GM19395 (cell line): ENCODE measurements around the gene SMURF1.
"Not testable (repeated sequence)": the region's sequence is repeated elsewhere in the genome, so short reads cannot be mapped to it uniquely, and the experiment has no call there.

ENCODE experiments used
- ATAC-seq: cut with Tn5 transposase; IDR thresholded peaks from one replicate; pipeline ENCODE4 v1.9.1; 2021; ENCODE audit warnings: mild to moderate bottlenecking, moderate library complexity; ENCODE audit not compliant: unreplicated experiment

SMURF1 gene

GRCh38 chr7:99122762-99123161 is 21.1 kb downstream of the SMURF1 start:
- no peak for ATAC-seq

GRCh38 chr7:99121496-99122021 is 22.3 kb downstream of the SMURF1 start:
- no peak for ATAC-seq

- no peak for ATAC-seq
Observed at GRCh38 chr7:99120916-99121315, 23.0 kb downstream of the SMURF1 start.

- ATAC-seq: no peak
Observed at GRCh38 chr7:99120501-99120900, 23.4 kb downstream of the SMURF1 start.

- ATAC-seq: no peak
Observed at GRCh38 chr7:99118077-99118476, 25.8 kb downstream of the SMURF1 start.

GRCh38 chr7:99116144-99116543 is 27.8 kb downstream of the SMURF1 start:
- no peak for ATAC-seq

- no peak for ATAC-seq
Observed at GRCh38 chr7:99115379-99115778, 28.5 kb downstream of the SMURF1 start.

- no peak for ATAC-seq
Observed at GRCh38 chr7:99112979-99113378, 30.9 kb downstream of the SMURF1 start.

- peak; percentile 88 for ATAC-seq
Observed at GRCh38 chr7:99112097-99112496, 31.8 kb downstream of the SMURF1 start.

- peak; percentile 22 for ATAC-seq
Observed at GRCh38 chr7:99111591-99111990, 32.3 kb downstream of the SMURF1 start.

GRCh38 chr7:99109108-99110051 is 34.5 kb downstream of the SMURF1 start:
- no peak for ATAC-seq

- no peak for ATAC-seq
Observed at GRCh38 chr7:99108613-99109012, 35.3 kb downstream of the SMURF1 start.

- no peak for ATAC-seq
Observed at GRCh38 chr7:99106821-99107241, 37.1 kb downstream of the SMURF1 start.

- no peak for ATAC-seq
Observed at GRCh38 chr7:99106411-99106810, 37.5 kb downstream of the SMURF1 start.

GRCh38 chr7:99105756-99106155 is 38.2 kb downstream of the SMURF1 start:
- no peak for ATAC-seq

- no peak for ATAC-seq
Observed at GRCh38 chr7:99104631-99105030, 39.3 kb downstream of the SMURF1 start.

GRCh38 chr7:99103836-99104235 is 40.1 kb downstream of the SMURF1 start:
- ATAC-seq: not testable (repeated sequence)

GRCh38 chr7:99102809-99103690 is 40.9 kb downstream of the SMURF1 start:
- ATAC-seq: no peak

- no peak for ATAC-seq
Observed at GRCh38 chr7:99102361-99102760, 41.5 kb downstream of the SMURF1 start.

- ATAC-seq: not testable (repeated sequence)
Observed at GRCh38 chr7:99101516-99101915, 42.4 kb downstream of the SMURF1 start.

- no peak for ATAC-seq
Observed at GRCh38 chr7:99099499-99100077, 44.3 kb downstream of the SMURF1 start.
